Measurements from ENCODE around the gene HLA-B.

HLA-B gene

DNA sequence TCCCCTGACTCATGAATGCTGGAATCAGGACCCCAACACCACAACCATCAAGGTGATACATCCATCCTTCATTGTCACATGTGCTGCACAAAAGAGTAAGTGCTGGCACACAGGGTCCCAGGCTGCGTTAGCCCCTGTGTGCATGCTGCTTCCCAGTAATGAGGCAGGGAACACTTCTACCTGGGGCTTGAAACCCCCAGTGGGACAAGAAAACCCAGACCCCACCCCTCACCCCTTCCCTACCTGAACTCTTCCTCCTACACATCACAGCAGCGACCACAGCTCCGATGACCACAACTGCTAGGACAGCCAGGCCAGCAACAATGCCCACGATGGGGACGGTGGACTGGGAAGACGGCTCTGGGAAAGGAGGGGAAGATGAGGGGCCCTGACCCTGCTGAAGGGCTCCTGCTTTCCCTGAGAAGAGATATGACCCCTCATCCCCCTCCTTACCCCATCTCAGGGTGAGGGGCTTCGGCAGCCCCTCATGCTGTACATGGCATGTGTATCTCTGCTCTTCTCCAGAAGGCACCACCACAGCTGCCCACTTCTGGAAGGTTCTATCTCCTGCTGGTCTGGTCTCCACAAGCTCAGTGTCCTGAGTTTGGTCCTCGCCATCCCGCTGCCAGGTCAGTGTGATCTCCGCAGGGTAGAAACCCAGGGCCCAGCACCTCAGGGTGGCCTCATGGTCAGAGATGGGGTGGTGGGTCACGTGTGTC, 2.0 kb downstream of the HLA-B start (continued):
- TF ChIP-seq, protein P1, sequence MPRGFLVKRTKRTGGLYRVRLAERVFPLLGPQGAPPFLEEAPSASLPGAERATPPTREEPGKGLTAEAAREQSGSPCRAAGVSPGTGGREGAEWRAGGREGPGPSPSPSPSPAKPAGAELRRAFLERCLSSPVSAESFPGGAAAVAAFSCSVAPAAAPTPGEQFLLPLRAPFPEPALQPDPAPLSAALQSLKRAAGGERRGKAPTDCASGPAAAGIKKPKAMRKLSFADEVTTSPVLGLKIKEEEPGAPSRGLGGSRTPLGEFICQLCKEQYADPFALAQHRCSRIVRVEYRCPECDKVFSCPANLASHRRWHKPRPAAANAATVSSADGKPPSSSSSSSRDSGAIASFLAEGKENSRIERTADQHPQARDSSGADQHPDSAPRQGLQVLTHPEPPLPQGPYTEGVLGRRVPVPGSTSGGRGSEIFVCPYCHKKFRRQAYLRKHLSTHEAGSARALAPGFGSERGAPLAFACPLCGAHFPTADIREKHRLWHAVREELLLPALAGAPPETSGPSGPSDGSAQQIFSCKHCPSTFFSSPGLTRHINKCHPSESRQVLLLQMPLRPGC (tag by site-specific recombination; IDR thresholded peaks at IDR 0.05), result no peak
- TF ChIP-seq ZFHX2 (tag by site-specific recombination; conservative IDR thresholded peaks at IDR 0.05), result no peak

DNA sequence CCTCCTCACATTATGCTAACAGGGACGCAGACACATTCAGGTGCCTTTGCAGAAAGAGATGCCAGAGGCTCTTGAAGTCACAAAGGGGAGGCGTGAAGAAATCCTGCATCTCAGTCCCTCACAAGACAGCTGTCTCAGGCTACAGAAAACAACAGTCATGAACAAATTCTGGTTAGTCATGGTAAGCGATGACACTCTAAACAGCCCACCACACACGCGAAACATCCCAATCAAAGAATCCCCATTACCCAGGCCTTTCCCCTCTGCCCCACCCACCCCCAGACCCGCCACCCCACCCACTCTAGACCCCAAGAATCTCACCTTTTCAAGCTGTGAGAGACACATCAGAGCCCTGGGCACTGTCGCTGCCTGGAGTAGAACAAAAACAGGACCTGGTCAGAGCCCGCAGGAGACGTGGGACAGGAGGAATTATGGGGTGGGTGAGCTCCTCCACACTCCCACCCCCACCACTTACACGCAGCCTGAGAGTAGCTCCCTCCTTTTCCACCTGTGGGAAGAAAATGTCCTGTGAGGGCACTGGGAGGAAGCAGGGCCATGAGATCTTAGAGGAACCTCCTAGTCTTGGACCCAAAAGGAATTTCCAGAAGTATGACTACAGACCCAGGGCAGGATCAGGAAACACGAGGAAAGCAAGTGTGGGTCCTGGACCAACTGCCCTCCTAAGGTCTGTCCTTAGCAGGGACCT, 2.7 kb downstream of the HLA-B start:
- CTCF ChIA-PET, result interaction anchor here (2.6 kb wide), 1 partner anchor 12 kb away, joined by 17 read pairs; no protein-coding TSS in a partner anchor
- peaks cover 0 to 22% of the 10 kb centered on the region in 2 experiments; a peak in 1 of 3 replicates for H3K36me3 ChIP-seq (ENCODE audit: control insufficient read depth in 2 of 2, insufficient read depth in 1 of 2, low read length in 2 of 2)
- H3K27ac ChIP-seq (ENCODE audit: extremely low read depth, low read depth, low read length), result no peak overlapping the region
- POLR2A ChIA-PET, result interaction anchor here (0.8 kb wide), 1 partner anchor 24 kb away, joined by 3 read pairs; no protein-coding TSS in a partner anchor
- TF ChIP-seq ZNF366 (tag by site-specific recombination; conservative IDR thresholded peaks at IDR 0.05), result no peak
- no peak for TF ChIP-seq RBAK (tag by site-specific recombination; IDR thresholded peaks at IDR 0.05)
- no peak for TF ChIP-seq ZNF266 (tag by site-specific recombination; IDR thresholded peaks at IDR 0.05; ENCODE audit: low read depth)
- TF ChIP-seq, protein P2, sequence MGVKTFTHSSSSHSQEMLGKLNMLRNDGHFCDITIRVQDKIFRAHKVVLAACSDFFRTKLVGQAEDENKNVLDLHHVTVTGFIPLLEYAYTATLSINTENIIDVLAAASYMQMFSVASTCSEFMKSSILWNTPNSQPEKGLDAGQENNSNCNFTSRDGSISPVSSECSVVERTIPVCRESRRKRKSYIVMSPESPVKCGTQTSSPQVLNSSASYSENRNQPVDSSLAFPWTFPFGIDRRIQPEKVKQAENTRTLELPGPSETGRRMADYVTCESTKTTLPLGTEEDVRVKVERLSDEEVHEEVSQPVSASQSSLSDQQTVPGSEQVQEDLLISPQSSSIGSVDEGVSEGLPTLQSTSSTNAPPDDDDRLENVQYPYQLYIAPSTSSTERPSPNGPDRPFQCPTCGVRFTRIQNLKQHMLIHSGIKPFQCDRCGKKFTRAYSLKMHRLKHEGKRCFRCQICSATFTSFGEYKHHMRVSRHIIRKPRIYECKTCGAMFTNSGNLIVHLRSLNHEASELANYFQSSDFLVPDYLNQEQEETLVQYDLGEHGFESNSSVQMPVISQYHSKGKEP (tag by site-specific recombination; IDR thresholded peaks at IDR 0.05), result no peak
- TF ChIP-seq, protein P3, sequence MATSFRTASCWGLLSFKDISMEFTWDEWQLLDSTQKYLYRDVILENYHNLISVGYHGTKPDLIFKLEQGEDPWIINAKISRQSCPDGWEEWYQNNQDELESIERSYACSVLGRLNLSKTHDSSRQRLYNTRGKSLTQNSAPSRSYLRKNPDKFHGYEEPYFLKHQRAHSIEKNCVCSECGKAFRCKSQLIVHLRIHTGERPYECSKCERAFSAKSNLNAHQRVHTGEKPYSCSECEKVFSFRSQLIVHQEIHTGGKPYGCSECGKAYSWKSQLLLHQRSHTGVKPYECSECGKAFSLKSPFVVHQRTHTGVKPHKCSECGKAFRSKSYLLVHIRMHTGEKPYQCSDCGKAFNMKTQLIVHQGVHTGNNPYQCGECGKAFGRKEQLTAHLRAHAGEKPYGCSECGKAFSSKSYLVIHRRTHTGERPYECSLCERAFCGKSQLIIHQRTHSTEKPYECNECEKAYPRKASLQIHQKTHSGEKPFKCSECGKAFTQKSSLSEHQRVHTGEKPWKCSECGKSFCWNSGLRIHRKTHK (tag by site-specific recombination; IDR thresholded peaks at IDR 0.05), result no peak
- no peak for TF ChIP-seq ZNF791 (tag by site-specific recombination; IDR thresholded peaks at IDR 0.05)
- TF ChIP-seq ZNF548 (tag by site-specific recombination; IDR thresholded peaks at IDR 0.05), result no peak
- H3K4me1 ChIP-seq (ENCODE audit: control insufficient read depth, insufficient read depth, low read length), result no peaks in the 10 kb centered on the region
- H3K4me3 ChIP-seq (ENCODE audit: low read depth, low read length), result no peak overlapping the region
- H3K9me3 ChIP-seq (ENCODE audit: control insufficient read depth, insufficient read depth, low read depth, low read length), result no peaks in the 10 kb centered on the region

DNA sequence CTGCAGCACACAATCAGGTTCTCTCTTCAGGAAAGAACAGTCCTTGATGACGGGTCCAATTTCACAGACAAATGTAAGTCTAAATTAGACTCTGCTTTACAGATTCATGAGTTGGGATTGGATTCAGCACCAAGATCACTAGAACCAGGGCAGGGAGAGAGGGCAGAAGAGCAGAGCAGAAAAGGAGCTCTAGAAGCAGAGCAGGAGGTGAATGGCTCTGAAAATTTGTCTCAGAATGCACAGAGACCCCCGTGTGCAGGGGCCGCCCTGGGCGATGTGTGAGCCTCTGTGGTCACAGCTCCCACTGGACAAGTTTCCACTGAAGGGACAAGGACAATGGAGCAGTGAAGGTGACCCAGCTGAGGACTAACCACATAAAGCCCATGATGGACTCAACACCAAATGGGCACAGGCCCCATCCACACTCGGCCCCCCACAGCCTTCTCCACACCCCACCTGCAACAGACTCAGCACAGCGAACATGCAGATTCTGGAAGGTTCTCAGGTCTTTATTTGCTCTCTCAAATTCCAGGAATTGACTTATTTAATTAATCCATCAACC, 3.5 kb downstream of the HLA-B start:
- Histone ChIP-seq H3K36me3 (ENCODE audit: control insufficient read depth in 2 of 2, insufficient read depth in 1 of 2, low read length in 2 of 2) (peaks cover 0 to 22% of the 10 kb centered on the region in 2 experiments; a peak in 1 of 3 replicates), H3K4me1 (ENCODE audit: control insufficient read depth, insufficient read depth, low read length) (no peaks in the 10 kb centered on the region), H3K27ac (ENCODE audit: extremely low read depth, low read depth, low read length) (no peak overlapping the region), H3K9me3 (ENCODE audit: control insufficient read depth, insufficient read depth, low read depth, low read length) (no peaks in the 10 kb centered on the region), H3K4me3 (ENCODE audit: low read depth, low read length) (no peak overlapping the region)
- POLR2A ChIA-PET, result interaction anchor here (0.7 to 0.8 kb wide), 2 partner anchors 13 to 351 kb away, joined by 4 to 9 read pairs; no protein-coding TSS in a partner anchor
- CTCF ChIA-PET, result interaction anchor here (2.6 kb wide), 1 partner anchor 13 kb away, joined by 17 read pairs; no protein-coding TSS in a partner anchor
- TF ChIP-seq IKZF3 (tag by site-specific recombination; IDR thresholded peaks at IDR 0.05) (no peak), ZEB2 (tag by site-specific recombination; IDR thresholded peaks at IDR 0.05) (no peak), ZNF558 (tag by site-specific recombination; IDR thresholded peaks at IDR 0.05) (no peak), KLF16 (tag by site-specific recombination; IDR thresholded peaks at IDR 0.05) (no peak), ZNF239 (tag by site-specific recombination; IDR thresholded peaks at IDR 0.05) (no peak), ZNF660 (tag by site-specific recombination; IDR thresholded peaks at IDR 0.05) (no peak), TRIM28 (IDR thresholded peaks at IDR 0.05; ENCODE audit: borderline replicate concordance, low read length) (no peak), ZNF184 (tag by site-specific recombination; IDR thresholded peaks at IDR 0.05) (no peak), ZNF214 (tag by site-specific recombination; IDR thresholded peaks at IDR 0.05; ENCODE audit: borderline replicate concordance) (no peak), ZNF670 (tag by site-specific recombination; IDR thresholded peaks at IDR 0.05; ENCODE audit: low read depth) (no peak)
- TF ChIP-seq, protein P4, sequence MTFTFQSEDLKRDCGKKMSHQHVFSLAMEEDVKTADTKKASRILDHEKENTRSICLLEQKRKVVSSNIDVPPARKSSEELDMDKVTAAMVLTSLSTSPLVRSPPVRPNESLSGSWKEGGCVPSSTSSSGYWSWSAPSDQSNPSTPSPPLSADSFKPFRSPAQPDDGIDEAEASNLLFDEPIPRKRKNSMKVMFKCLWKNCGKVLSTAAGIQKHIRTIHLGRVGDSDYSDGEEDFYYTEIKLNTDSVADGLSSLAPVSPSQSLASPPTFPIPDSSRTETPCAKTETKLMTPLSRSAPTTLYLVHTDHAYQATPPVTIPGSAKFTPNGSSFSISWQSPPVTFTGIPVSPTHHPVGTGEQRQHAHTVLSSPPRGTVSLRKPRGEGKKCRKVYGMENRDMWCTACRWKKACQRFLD (tag by site-specific recombination; IDR thresholded peaks at IDR 0.05), result no peak
- TF ChIP-seq, protein P5, sequence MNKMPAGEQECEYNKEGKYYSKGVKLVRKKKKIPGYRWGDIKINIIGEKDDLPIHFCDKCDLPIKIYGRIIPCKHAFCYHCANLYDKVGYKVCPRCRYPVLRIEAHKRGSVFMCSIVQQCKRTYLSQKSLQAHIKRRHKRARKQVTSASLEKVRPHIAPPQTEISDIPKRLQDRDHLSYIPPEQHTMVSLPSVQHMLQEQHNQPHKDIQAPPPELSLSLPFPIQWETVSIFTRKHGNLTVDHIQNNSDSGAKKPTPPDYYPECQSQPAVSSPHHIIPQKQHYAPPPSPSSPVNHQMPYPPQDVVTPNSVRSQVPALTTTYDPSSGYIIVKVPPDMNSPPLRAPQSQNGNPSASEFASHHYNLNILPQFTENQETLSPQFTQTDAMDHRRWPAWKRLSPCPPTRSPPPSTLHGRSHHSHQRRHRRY (tag by site-specific recombination; IDR thresholded peaks at IDR 0.05), result no peak
- TF ChIP-seq, protein P6, sequence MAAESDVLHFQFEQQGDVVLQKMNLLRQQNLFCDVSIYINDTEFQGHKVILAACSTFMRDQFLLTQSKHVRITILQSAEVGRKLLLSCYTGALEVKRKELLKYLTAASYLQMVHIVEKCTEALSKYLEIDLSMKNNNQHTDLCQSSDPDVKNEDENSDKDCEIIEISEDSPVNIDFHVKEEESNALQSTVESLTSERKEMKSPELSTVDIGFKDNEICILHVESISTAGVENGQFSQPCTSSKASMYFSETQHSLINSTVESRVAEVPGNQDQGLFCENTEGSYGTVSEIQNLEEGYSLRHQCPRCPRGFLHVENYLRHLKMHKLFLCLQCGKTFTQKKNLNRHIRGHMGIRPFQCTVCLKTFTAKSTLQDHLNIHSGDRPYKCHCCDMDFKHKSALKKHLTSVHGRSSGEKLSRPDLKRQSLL (tag by site-specific recombination; IDR thresholded peaks at IDR 0.05), result no peak

All from HEK293 (cell line).